HG03025 (cell line): ENCODE results near the gene WASHC2C.
"Not testable (repeated sequence)": the region's sequence is repeated elsewhere in the genome, so short reads cannot be mapped to it uniquely, and the experiment has no call there.

Experiments used
- ATAC-seq: cut with Tn5 transposase; IDR thresholded peaks from one replicate; pipeline ENCODE4 v1.9.1; 2021; ENCODE audit warnings: mild to moderate bottlenecking, moderate library complexity; ENCODE audit not compliant: unreplicated experiment, low FRiP score

WASHC2C gene

GRCh38 chr10:45820107-45820830 lies 93.2 kb downstream of the WASHC2C start:
- ATAC-seq: not testable (repeated sequence)

- not testable (repeated sequence) for ATAC-seq
Observed at GRCh38 chr10:45822918-45823317, 95.9 kb downstream of the WASHC2C start.
